ENCODE results near the gene COX19.

DNA sequence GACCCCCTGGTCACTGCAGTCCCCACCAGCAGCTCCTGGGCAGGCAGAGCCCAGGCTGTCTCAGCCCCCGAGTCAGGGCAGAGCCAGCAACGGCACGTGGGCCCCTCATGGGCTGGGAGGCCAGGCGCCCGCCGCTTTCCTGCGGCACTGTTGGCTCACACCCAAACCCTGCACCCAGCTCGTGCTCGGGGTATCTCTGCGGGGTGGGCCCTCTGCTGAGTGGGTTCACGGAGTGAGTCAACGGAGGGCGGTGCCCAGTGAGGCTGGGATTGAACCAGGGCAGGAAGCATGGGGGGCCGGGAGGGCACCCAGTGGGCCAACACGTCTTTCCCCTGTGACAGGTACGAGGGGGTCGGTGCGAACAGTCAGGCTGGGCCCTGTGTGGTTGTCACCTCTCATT, 49.7 kb downstream of the COX19 start:
- TF ChIP-seq CTCF (IDR thresholded peaks at IDR 0.05) (no peak), POLR2AphosphoS5 (IDR thresholded peaks at IDR 0.05) (peak in 1 of 3 donors; percentile 28), EP300 (IDR thresholded peaks at IDR 0.05; ENCODE audit: low read depth) (no peak)
